Measurements from ENCODE around the gene PGLYRP4.
"Not testable (repeated sequence)": the region's sequence is repeated elsewhere in the genome, so short reads cannot be mapped to it uniquely, and the experiment has no call there.

Gene PGLYRP4

DNA sequence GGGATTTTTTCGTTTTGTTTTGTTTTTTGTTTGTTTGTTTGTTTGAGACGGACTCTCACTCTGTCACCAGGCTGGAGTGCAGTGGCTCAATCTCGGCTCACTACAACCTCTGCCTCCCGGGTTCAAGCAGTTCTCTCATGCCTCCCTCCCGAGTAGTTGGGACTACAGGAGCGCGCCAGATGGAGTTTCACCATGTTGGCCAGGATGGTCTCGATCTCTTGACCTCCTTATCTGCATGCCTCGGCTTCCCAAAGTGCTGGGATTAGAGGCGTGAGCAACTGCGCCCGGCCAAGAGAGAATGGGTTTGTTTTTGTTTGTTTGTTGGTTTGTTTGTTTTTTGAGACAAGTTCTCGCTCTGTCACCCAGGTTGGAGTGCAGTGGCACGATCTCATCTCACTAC, 1.6 kb downstream of the PGLYRP4 start:
- not testable (repeated sequence) for H3K4ac ChIP-seq (ENCODE audit: low read depth in 1 of 2, low read length in 2 of 2); H2AK5ac ChIP-seq (ENCODE audit: low read length, severe bottlenecking); H2BK15ac ChIP-seq (ENCODE audit: low read depth, poor library complexity, severe bottlenecking); H2BK5ac ChIP-seq (ENCODE audit: low read depth, low read length, poor library complexity, severe bottlenecking); H2BK12ac ChIP-seq (ENCODE audit: low read length in 2 of 2); H3K9ac ChIP-seq (ENCODE audit: low read length); H2BK120ac ChIP-seq (ENCODE audit: low read depth, low read length); H3K14ac ChIP-seq (ENCODE audit: low read length in 2 of 2); H3K4me1 ChIP-seq (ENCODE audit: control insufficient read depth, insufficient read depth, low read depth, low read length); H3K79me1 ChIP-seq (replicated peaks; ENCODE audit: low read length, poor library complexity, severe bottlenecking); H3K4me3 ChIP-seq (ENCODE audit: insufficient read depth in 1 of 2, low read depth in 1 of 2, low read length in 2 of 2); H3K4me2 ChIP-seq (ENCODE audit: low read length, poor library complexity, severe bottlenecking); H3K36me3 ChIP-seq (ENCODE audit: control insufficient read depth in 1 of 2, insufficient read depth in 2 of 2, low read depth in 1 of 2, low read length in 2 of 2); H3K9me3 ChIP-seq (ENCODE audit: control insufficient read depth, low read length); H4K8ac ChIP-seq (ENCODE audit: low read length); H3K27ac ChIP-seq (ENCODE audit: low read length, poor library complexity, severe bottlenecking); DNase-seq; H2AFZ ChIP-seq (ENCODE audit: low read depth, low read length); H4K91ac ChIP-seq (ENCODE audit: low read length); H3K18ac ChIP-seq (ENCODE audit: low read depth in 1 of 2, low read length in 2 of 2); H3K23ac ChIP-seq (ENCODE audit: low read length in 2 of 2)
- WGBS: 73% methylated on average over 9 of the region's 14 CpGs
- H3K27me3 ChIP-seq (ENCODE audit: control insufficient read depth in 1 of 2, insufficient read depth in 1 of 2, low read length in 2 of 2): peaks cover 18 to 89% of the 10 kb centered on the region in 2 experiments

DNA sequence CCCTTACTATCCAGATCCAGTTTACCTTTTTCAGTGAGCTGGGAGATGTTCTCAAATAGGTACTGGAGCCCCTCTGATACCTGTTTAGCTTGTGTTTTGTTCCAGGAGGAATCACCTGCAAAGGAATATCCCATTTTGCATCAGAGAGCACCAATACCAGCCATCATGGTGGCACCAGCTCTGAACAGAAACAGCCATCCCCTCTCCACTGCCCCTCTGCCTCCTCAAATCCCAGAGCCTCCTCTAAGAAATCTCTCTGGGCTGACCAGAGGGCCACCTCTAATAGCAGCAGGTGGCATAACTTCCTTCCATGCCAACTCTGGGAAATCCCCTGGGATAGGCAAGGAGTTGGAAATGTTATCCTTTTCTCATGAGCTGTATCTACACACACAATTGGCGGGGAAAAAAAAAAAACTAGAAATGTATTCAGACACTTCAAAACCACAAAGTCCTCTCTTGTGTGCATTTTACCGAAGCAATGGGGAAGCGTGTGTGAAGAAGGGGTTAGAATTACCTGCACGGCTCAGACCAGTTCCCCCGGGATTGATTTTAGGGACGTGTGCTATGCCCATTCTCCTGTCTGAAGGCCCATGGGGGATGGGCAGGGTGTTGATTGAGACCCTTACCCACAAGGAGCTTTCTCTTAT, 2.4 kb downstream of the PGLYRP4 start:
- no peak overlapping the region for H2BK15ac ChIP-seq (ENCODE audit: low read depth, poor library complexity, severe bottlenecking)
- no peak overlapping the region for H2BK120ac ChIP-seq (ENCODE audit: low read depth, low read length)
- H3K4me1 ChIP-seq (ENCODE audit: control insufficient read depth, insufficient read depth, low read depth, low read length): no peaks in the 10 kb centered on the region
- no peak overlapping the region for H3K27ac ChIP-seq (ENCODE audit: low read length, poor library complexity, severe bottlenecking)
- no peak overlapping the region for H4K91ac ChIP-seq (ENCODE audit: low read length)
- no peak overlapping the region for H4K8ac ChIP-seq (ENCODE audit: low read length)
- H3K14ac ChIP-seq (ENCODE audit: low read length in 2 of 2): no peak overlapping the region
- H3K4ac ChIP-seq (ENCODE audit: low read depth in 1 of 2, low read length in 2 of 2): no peak overlapping the region
- no peaks in the 10 kb centered on the region for H3K9me3 ChIP-seq (ENCODE audit: control insufficient read depth, low read length)
- no peak overlapping the region for H3K9ac ChIP-seq (ENCODE audit: low read length)
- no peak overlapping the region for H3K4me3 ChIP-seq (ENCODE audit: insufficient read depth in 1 of 2, low read depth in 1 of 2, low read length in 2 of 2)
- no peak overlapping the region for H2BK5ac ChIP-seq (ENCODE audit: low read depth, low read length, poor library complexity, severe bottlenecking)
- H2AK5ac ChIP-seq (ENCODE audit: low read length, severe bottlenecking): no peak overlapping the region
- peaks cover 18 to 93% of the 10 kb centered on the region in 2 experiments for H3K27me3 ChIP-seq (ENCODE audit: control insufficient read depth in 1 of 2, insufficient read depth in 1 of 2, low read length in 2 of 2)
- no peak overlapping the region for H2BK12ac ChIP-seq (ENCODE audit: low read length in 2 of 2)
- H2AFZ ChIP-seq (ENCODE audit: low read depth, low read length): no peak overlapping the region
- 83% methylated on average over 6 of the region's 6 CpGs for WGBS
- H3K79me1 ChIP-seq (replicated peaks; ENCODE audit: low read length, poor library complexity, severe bottlenecking): no peaks in the 10 kb centered on the region
- H3K4me2 ChIP-seq (ENCODE audit: low read length, poor library complexity, severe bottlenecking): no peak overlapping the region
- no peak for DNase-seq
- no peaks in the 10 kb centered on the region for H3K36me3 ChIP-seq (ENCODE audit: control insufficient read depth in 1 of 2, insufficient read depth in 2 of 2, low read depth in 1 of 2, low read length in 2 of 2)
- H3K18ac ChIP-seq (ENCODE audit: low read depth in 1 of 2, low read length in 2 of 2): no peak overlapping the region
- H3K23ac ChIP-seq (ENCODE audit: low read length in 2 of 2): no peak overlapping the region

DNA sequence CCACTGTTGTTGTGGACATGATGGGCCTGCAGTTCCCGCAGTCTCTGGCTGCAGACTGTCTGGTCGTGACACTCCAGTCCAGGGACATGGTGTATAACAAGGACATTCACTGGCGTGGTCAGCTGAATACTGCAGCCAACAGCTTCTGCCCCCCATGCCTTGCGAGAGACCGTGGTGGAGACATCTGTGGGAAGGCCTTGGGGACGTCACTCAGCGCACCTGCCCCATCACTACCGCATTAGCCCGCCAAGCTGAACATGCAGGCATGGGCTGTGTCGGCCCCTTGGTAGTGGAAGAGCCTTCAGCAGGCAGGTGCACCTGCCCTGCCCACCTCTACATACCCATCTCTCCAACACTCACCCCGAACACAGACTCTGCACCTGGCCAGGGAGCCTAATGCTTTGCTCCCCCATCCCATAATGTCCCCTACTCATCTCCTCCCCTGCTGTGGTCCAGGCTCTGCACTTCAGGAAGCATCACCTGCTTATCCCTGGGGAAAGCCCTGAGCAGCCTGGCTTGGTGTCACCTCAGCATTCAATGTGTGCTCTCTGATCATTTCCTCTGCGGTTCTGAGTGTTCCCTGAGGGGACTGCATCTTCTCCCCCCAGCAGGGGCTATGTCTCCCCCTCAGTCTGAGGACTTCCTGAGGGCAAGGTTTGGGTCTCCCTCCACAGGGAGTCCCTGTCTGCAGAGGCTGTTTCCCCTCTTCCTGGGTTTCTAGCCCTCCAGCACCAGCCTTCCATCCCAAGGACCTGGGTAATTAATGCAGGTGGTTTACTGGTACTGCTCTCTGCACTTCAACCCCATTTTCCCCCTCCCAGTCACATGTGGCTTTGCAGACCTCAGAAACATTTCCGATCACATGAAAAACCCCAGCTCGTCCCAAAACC, 3.2 kb downstream of the PGLYRP4 start:
- Histone ChIP-seq H2BK120ac (ENCODE audit: low read depth, low read length) (no peak overlapping the region), H3K27ac (ENCODE audit: low read length, poor library complexity, severe bottlenecking) (no peak overlapping the region), H4K91ac (ENCODE audit: low read length) (no peak overlapping the region), H3K36me3 (ENCODE audit: control insufficient read depth in 1 of 2, insufficient read depth in 2 of 2, low read depth in 1 of 2, low read length in 2 of 2) (no peaks in the 10 kb centered on the region), H3K9me3 (ENCODE audit: control insufficient read depth, low read length) (no peaks in the 10 kb centered on the region), H3K23ac (ENCODE audit: low read length in 2 of 2) (no peak overlapping the region), H3K79me1 (replicated peaks; ENCODE audit: low read length, poor library complexity, severe bottlenecking) (no peaks in the 10 kb centered on the region), H3K4me1 (ENCODE audit: control insufficient read depth, insufficient read depth, low read depth, low read length) (no peaks in the 10 kb centered on the region), H2AK5ac (ENCODE audit: low read length, severe bottlenecking) (no peak overlapping the region), H3K18ac (ENCODE audit: low read depth in 1 of 2, low read length in 2 of 2) (no peak overlapping the region), H3K14ac (ENCODE audit: low read length in 2 of 2) (no peak overlapping the region), H2BK15ac (ENCODE audit: low read depth, poor library complexity, severe bottlenecking) (no peak overlapping the region), H3K4me2 (ENCODE audit: low read length, poor library complexity, severe bottlenecking) (no peak overlapping the region), H3K27me3 (ENCODE audit: control insufficient read depth in 1 of 2, insufficient read depth in 1 of 2, low read length in 2 of 2) (peaks cover 18 to 92% of the 10 kb centered on the region in 2 experiments), H2AFZ (ENCODE audit: low read depth, low read length) (no peak overlapping the region), H3K4me3 (ENCODE audit: insufficient read depth in 1 of 2, low read depth in 1 of 2, low read length in 2 of 2) (no peak overlapping the region), H2BK12ac (ENCODE audit: low read length in 2 of 2) (no peak overlapping the region), H2BK5ac (ENCODE audit: low read depth, low read length, poor library complexity, severe bottlenecking) (no peak overlapping the region), H4K8ac (ENCODE audit: low read length) (no peak overlapping the region), H3K9ac (ENCODE audit: low read length) (no peak overlapping the region), H3K4ac (ENCODE audit: low read depth in 1 of 2, low read length in 2 of 2) (no peak overlapping the region)
- 76% methylated on average over 14 of the region's 14 CpGs for WGBS
- no peak for DNase-seq

DNA sequence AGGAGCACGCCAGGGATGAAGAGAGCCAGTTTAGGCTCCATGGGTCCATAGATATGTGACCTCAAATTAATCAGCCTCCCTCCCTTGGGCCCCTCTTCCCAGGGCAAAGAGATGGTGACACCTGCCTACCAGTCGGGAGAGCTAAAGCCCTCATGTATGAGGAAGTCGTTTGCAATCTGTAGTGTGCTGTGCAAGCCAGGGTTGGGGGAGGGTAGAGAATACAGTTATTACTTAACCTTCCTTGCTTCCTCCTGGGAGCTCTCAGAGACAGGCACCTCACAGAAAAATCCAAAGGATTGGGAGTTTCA, 4.0 kb downstream of the PGLYRP4 start:
- H3K27ac ChIP-seq (ENCODE audit: low read length, poor library complexity, severe bottlenecking): no peak overlapping the region
- H2BK120ac ChIP-seq (ENCODE audit: low read depth, low read length): no peak overlapping the region
- no peak overlapping the region for H3K4me3 ChIP-seq (ENCODE audit: insufficient read depth in 1 of 2, low read depth in 1 of 2, low read length in 2 of 2)
- H3K4me2 ChIP-seq (ENCODE audit: low read length, poor library complexity, severe bottlenecking): no peak overlapping the region
- no peak overlapping the region for H4K91ac ChIP-seq (ENCODE audit: low read length)
- DNase-seq: no peak
- H3K9ac ChIP-seq (ENCODE audit: low read length): no peak overlapping the region
- H2AK5ac ChIP-seq (ENCODE audit: low read length, severe bottlenecking): no peak overlapping the region
- no peak overlapping the region for H3K4ac ChIP-seq (ENCODE audit: low read depth in 1 of 2, low read length in 2 of 2)
- no peak overlapping the region for H3K23ac ChIP-seq (ENCODE audit: low read length in 2 of 2)
- H3K36me3 ChIP-seq (ENCODE audit: control insufficient read depth in 1 of 2, insufficient read depth in 2 of 2, low read depth in 1 of 2, low read length in 2 of 2): no peaks in the 10 kb centered on the region
- no peak overlapping the region for H2BK12ac ChIP-seq (ENCODE audit: low read length in 2 of 2)
- no peaks in the 10 kb centered on the region for H3K9me3 ChIP-seq (ENCODE audit: control insufficient read depth, low read length)
- WGBS: 10% methylated on average over 1 of the region's 3 CpGs
- H3K27me3 ChIP-seq (ENCODE audit: control insufficient read depth in 1 of 2, insufficient read depth in 1 of 2, low read length in 2 of 2): peaks cover 15 to 89% of the 10 kb centered on the region in 2 experiments
- H3K14ac ChIP-seq (ENCODE audit: low read length in 2 of 2): no peak overlapping the region
- H2AFZ ChIP-seq (ENCODE audit: low read depth, low read length): no peak overlapping the region
- no peak overlapping the region for H4K8ac ChIP-seq (ENCODE audit: low read length)
- H3K4me1 ChIP-seq (ENCODE audit: control insufficient read depth, insufficient read depth, low read depth, low read length): no peaks in the 10 kb centered on the region
- H3K18ac ChIP-seq (ENCODE audit: low read depth in 1 of 2, low read length in 2 of 2): no peak overlapping the region
- no peaks in the 10 kb centered on the region for H3K79me1 ChIP-seq (replicated peaks; ENCODE audit: low read length, poor library complexity, severe bottlenecking)
- no peak overlapping the region for H2BK15ac ChIP-seq (ENCODE audit: low read depth, poor library complexity, severe bottlenecking)
- no peak overlapping the region for H2BK5ac ChIP-seq (ENCODE audit: low read depth, low read length, poor library complexity, severe bottlenecking)

Data from mesenchymal stem cell (in vitro differentiated cells and primary cell).